ENCODE results near the gene RCN2. TPM values are rescaled to one million over a fixed set of nuclear protein-coding genes. Genes with fewer than 3 reads are reported as not detected.
"Not testable (repeated sequence)": the region's sequence is repeated elsewhere in the genome, so short reads cannot be mapped to it uniquely, and the experiment has no call there.

RCN2 gene, protein sequence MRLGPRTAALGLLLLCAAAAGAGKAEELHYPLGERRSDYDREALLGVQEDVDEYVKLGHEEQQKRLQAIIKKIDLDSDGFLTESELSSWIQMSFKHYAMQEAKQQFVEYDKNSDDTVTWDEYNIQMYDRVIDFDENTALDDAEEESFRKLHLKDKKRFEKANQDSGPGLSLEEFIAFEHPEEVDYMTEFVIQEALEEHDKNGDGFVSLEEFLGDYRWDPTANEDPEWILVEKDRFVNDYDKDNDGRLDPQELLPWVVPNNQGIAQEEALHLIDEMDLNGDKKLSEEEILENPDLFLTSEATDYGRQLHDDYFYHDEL
- 10 to 100 TPM; 16.7 to 30.5 (median 28.1) TPM for total RNA-seq
- polyA plus RNA-seq = 10 to 100 TPM; 40.2 to 45.7 TPM
- 22.9 reads per million, percentile 53 among the genes with 10 or more reads in this experiment for total RNA-seq

DNA sequence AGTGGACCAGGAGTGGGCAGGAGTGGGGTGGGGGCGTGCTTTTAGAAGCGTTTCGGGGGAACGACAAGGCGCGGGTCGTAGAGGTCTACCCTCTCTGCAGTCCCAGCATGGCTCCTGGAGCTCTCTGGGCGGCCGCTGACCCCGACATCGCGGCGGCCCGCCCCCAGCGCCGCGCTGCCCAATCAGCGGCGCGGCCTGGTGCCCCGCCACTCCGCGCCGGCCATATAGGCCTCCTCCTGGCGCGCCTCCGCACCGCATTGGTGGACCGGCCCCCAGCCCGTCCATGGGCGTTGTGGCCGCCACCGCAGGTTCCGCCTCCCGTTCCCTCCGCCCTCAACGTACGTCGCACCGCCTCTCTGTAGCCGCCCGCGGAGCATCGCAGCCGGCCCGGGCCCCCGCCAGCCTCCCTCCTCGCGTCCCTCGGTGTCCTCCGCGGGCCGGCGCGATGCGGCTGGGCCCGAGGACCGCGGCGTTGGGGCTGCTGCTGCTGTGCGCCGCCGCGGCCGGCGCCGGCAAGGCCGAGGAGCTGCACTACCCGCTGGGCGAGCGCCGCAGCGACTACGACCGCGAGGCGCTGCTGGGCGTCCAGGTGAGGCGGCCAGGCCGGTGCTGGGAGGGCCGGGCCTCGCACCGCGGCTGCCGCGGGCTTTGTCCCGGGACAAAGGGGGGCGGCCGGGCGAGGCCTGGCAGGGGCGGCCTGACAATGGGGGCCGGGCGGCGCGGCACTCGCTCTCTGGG, at the start of gene RCN2:
TSS of gene RCN2 (plus strand) at position 353 of the 738 bp plus-strand sequence. CDS start at position 446, 93 bp downstream.
- POLR2A ChIA-PET = interaction anchor here (0.6 to 3.4 kb wide), 9 partner anchors 10 to 490 kb away, joined by 3 to 34 read pairs (median 4); partner anchors contain the start of genes PSTPIP1 and SCAPER
- H3K9me3 ChIP-seq (ENCODE audit: control insufficient read depth in 2 of 3, low read length in 3 of 3) = no peaks in the 10 kb centered on the region
- Mint-ChIP-seq H3K27me3 (peaks cover 0 to 19% (median 0%) of the 10 kb centered on the region in 5 donors), H3K4me3 (peak within 1 kb of the TSS; percentile 89 to 95 (median 92)), H3K9me3 (no peaks in the 10 kb centered on the region), H3K4me1 (peaks cover 19 to 42% (median 33%) of the 10 kb centered on the region in 7 donors), H3K36me3 (peaks cover 7 to 16% (median 10%) of the 10 kb centered on the region in 5 donors), H3K27ac (peak within 1 kb of the TSS; percentile 76 to 96 (median 91))
- ATAC-seq = peak; percentile 99
- no peaks in the 10 kb centered on the region for H3K27me3 ChIP-seq (ENCODE audit: control insufficient read depth in 2 of 2, insufficient read depth in 2 of 2, low read length in 2 of 2)
- DNase-seq = peak; percentile 81 to 95 (median 88)
- peak within 1 kb of the TSS; percentile 70 for H3K4me3 ChIP-seq (ENCODE audit: low read length)
- CTCF ChIA-PET = interaction anchor here (1.2 kb wide), 1 partner anchor 64 kb away, joined by 3 read pairs; no protein-coding TSS in a partner anchor
- H3K27ac ChIP-seq (ENCODE audit: low read depth, low read length) = peak within 1 kb of the TSS; percentile 73
- peaks cover 4 to 14% of the 10 kb centered on the region in 2 donors for H3K4me1 ChIP-seq (ENCODE audit: control insufficient read depth in 2 of 2, insufficient read depth in 2 of 2, low read length in 2 of 2)
- H3K36me3 ChIP-seq (ENCODE audit: control insufficient read depth in 2 of 3, insufficient read depth in 3 of 3, low read length in 3 of 3) = peaks cover 2 to 21% (median 4%) of the 10 kb centered on the region in 3 experiments
- intact Hi-C loops (cut with micrococcal nuclease) = loop anchor here (1.0 to 10.0 kb wide), 8 partner anchors 26 to 1027 kb away; partner anchors contain the start of genes HMG20A (in 2 of the 2), PEAK1 (in 2 of the 2), PSTPIP1 (in 2 of the 2) and SCAPER (in 2 of the 2)

DNA sequence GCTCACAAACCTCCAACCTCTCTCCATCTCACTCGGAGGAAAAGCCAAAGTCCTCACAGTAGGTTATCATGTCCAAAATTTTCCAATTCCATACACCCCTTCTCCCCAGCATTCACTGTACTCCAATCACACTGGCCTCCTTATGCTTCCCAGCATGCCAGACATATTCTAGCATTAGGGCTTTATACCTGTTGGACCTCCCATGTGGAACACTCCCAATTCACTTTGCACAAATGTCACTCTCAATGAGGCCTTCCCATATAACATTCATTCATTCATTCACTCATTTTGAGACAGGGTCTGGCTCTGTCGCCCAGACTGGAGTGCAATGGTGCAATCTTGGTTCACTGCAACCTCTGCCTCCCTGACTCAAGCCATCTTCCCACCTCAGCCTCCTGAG, 46.3 kb upstream of the RCN2 start:
- Mint-ChIP-seq H3K36me3 (peaks cover 10 to 58% (median 38%) of the 10 kb centered on the region in 5 donors), H3K4me1 (peaks cover 9 to 40% (median 30%) of the 10 kb centered on the region in 7 donors), H3K27me3 (no peaks in the 10 kb centered on the region), H3K4me3 (no peak overlapping the region), H3K9me3 (peaks cover 0 to 10% (median 0%) of the 10 kb centered on the region in 11 donors), H3K27ac (no peak overlapping the region)
- ChIA-PET CTCF (interaction anchor here (0.8 to 0.9 kb wide), 2 partner anchors 41 to 61 kb away, joined by 3 read pairs; no protein-coding TSS in a partner anchor), POLR2A (no interaction called here)
- H3K27me3 ChIP-seq (ENCODE audit: control insufficient read depth in 2 of 2, insufficient read depth in 2 of 2, low read length in 2 of 2) = no peaks in the 10 kb centered on the region
- DNase-seq (no peak), ATAC-seq (no peak)
- H3K27ac ChIP-seq (ENCODE audit: low read depth, low read length) = no peak overlapping the region
- H3K4me3 ChIP-seq (ENCODE audit: low read length) = no peak overlapping the region
- intact Hi-C loops (cut with micrococcal nuclease) = no loop called here
- H3K36me3 ChIP-seq (ENCODE audit: control insufficient read depth in 2 of 3, insufficient read depth in 3 of 3, low read length in 3 of 3) = peaks cover 0 to 12% (median 0%) of the 10 kb centered on the region in 3 experiments
- no peaks in the 10 kb centered on the region for H3K4me1 ChIP-seq (ENCODE audit: control insufficient read depth in 2 of 2, insufficient read depth in 2 of 2, low read length in 2 of 2)
- no peaks in the 10 kb centered on the region for H3K9me3 ChIP-seq (ENCODE audit: control insufficient read depth in 2 of 3, low read length in 3 of 3)

DNA sequence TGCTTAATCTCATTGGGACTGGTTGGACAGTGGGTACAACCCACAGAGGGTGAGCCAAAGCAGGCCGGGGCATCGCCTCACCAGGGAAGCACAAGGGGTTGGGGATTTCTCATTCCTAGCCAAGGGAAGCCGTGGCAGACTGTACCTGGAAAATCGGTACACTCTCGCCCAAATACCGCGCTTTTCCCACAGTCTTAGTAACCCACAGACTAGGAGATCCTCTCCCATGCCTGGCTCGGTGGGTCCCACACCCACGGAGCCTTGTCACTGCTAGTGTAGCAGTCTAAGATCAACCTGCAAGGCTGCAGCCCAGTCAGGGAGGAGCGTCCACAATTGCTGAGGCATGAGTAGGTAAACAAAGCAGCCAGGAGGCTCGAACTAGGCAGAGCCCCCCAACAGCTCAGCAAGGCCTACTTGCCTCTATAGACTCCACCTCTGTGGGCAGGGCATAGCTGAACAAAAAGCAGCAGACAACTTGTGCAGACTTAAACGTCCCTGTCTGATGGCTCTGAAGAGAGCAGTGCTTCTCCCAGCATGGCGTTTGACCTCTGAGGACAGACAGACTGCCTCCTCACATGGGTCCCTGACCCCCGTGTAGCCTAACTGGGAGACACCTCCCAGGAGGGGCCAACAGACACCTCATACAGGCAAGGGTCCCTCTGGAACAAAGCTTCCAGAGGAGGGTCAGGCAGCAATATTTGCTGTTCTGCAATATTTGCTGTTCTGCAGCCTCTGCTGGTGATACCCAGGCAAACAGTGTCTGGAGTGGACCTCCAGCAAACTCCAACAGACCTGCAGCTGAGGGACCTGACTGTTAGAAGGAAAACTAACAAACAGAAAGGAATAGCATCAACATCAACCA, 44.0 kb upstream of the RCN2 start:
- H3K27ac ChIP-seq (ENCODE audit: low read depth, low read length); H3K27me3 Mint-ChIP-seq; H3K36me3 ChIP-seq (ENCODE audit: control insufficient read depth in 2 of 3, insufficient read depth in 3 of 3, low read length in 3 of 3); POLR2A ChIA-PET; CTCF ChIA-PET; DNase-seq; H3K4me1 ChIP-seq (ENCODE audit: control insufficient read depth in 2 of 2, insufficient read depth in 2 of 2, low read length in 2 of 2); intact Hi-C loops (cut with micrococcal nuclease); H3K9me3 ChIP-seq (ENCODE audit: control insufficient read depth in 2 of 3, low read length in 3 of 3); ATAC-seq; H3K4me3 ChIP-seq (ENCODE audit: low read length); H3K27me3 ChIP-seq (ENCODE audit: control insufficient read depth in 2 of 2, insufficient read depth in 2 of 2, low read length in 2 of 2): not testable (repeated sequence)
- peak overlapping the region in 1 of 9 donors; percentile 35 for H3K27ac Mint-ChIP-seq
- H3K36me3 Mint-ChIP-seq = peaks cover 8 to 60% (median 42%) of the 10 kb centered on the region in 5 donors
- H3K4me3 Mint-ChIP-seq = peak overlapping the region in 1 of 10 donors; percentile 1
- peaks cover 0 to 15% (median 2%) of the 10 kb centered on the region in 11 donors for H3K9me3 Mint-ChIP-seq
- peaks cover 9 to 54% (median 43%) of the 10 kb centered on the region in 7 donors for H3K4me1 Mint-ChIP-seq

DNA sequence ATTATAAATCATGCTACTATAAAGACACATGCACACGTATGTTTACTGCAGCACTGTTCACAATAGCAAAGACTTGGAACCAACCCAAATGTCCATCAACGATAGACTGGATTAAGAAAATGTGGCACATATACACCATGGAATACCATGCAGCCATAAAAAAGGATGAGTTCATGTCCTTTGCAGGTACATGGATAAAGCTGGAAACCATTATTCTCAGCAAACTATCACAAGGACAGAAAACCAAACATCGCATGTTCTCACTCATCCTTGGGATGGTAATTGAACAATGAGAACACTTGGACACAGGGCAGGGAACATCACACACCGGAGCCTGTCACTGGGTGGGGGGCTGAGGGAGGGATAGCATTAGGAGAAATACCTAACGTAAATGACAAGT, 38.7 kb upstream of the RCN2 start:
- H3K9me3 Mint-ChIP-seq = peaks cover 0 to 20% (median 3%) of the 10 kb centered on the region in 11 donors
- H3K27me3 ChIP-seq (ENCODE audit: control insufficient read depth in 2 of 2, insufficient read depth in 2 of 2, low read length in 2 of 2); H3K9me3 ChIP-seq (ENCODE audit: control insufficient read depth in 2 of 3, low read length in 3 of 3); POLR2A ChIA-PET; H3K27ac Mint-ChIP-seq; intact Hi-C loops (cut with micrococcal nuclease); CTCF ChIA-PET; H3K27ac ChIP-seq (ENCODE audit: low read depth, low read length); H3K4me3 Mint-ChIP-seq; H3K4me3 ChIP-seq (ENCODE audit: low read length); H3K4me1 ChIP-seq (ENCODE audit: control insufficient read depth in 2 of 2, insufficient read depth in 2 of 2, low read length in 2 of 2); H3K27me3 Mint-ChIP-seq; DNase-seq; H3K36me3 ChIP-seq (ENCODE audit: control insufficient read depth in 2 of 3, insufficient read depth in 3 of 3, low read length in 3 of 3); ATAC-seq: not testable (repeated sequence)
- H3K36me3 Mint-ChIP-seq = peaks cover 12 to 64% (median 60%) of the 10 kb centered on the region in 5 donors
- H3K4me1 Mint-ChIP-seq = peaks cover 17 to 66% (median 56%) of the 10 kb centered on the region in 7 donors

DNA sequence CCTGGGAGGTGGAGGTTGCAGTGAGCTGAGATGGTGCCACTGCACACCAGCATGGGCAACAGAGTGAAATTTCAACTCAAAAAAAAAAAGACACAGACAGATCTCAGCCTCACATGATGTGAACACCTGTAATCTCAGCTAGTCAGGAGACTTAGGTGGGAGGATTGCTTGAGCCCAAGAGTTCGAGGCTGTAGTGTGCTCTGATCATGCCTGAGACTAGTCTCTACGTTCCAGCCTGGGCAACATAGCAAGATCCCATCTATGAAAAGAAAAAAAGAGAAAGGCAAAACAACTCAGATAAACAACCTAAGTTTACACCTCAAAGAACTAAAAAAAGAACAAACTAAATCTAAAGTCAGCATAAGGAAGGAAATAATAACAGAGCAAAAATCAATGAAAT, 37.4 kb upstream of the RCN2 start:
- Mint-ChIP-seq H3K4me1 (peaks cover 9 to 55% (median 52%) of the 10 kb centered on the region in 7 donors), H3K27me3 (no peaks in the 10 kb centered on the region), H3K27ac (no peak overlapping the region), H3K36me3 (peaks cover 12 to 64% (median 58%) of the 10 kb centered on the region in 5 donors), H3K4me3 (no peak overlapping the region), H3K9me3 (peaks cover 0 to 18% (median 4%) of the 10 kb centered on the region in 11 donors)
- DNase-seq (no peak), ATAC-seq (no peak)
- POLR2A ChIA-PET = no interaction called here
- no peaks in the 10 kb centered on the region for H3K9me3 ChIP-seq (ENCODE audit: control insufficient read depth in 2 of 3, low read length in 3 of 3)
- H3K4me1 ChIP-seq (ENCODE audit: control insufficient read depth in 2 of 2, insufficient read depth in 2 of 2, low read length in 2 of 2) = no peaks in the 10 kb centered on the region
- H3K27me3 ChIP-seq (ENCODE audit: control insufficient read depth in 2 of 2, insufficient read depth in 2 of 2, low read length in 2 of 2) = no peaks in the 10 kb centered on the region
- intact Hi-C loops (cut with micrococcal nuclease) = no loop called here
- no peak overlapping the region for H3K27ac ChIP-seq (ENCODE audit: low read depth, low read length)
- no peaks in the 10 kb centered on the region for H3K36me3 ChIP-seq (ENCODE audit: control insufficient read depth in 2 of 3, insufficient read depth in 3 of 3, low read length in 3 of 3)
- CTCF ChIA-PET = interaction anchor here (0.7 kb wide), 1 partner anchor 10 kb away, joined by 3 read pairs; no protein-coding TSS in a partner anchor
- H3K4me3 ChIP-seq (ENCODE audit: low read length) = no peak overlapping the region

DNA sequence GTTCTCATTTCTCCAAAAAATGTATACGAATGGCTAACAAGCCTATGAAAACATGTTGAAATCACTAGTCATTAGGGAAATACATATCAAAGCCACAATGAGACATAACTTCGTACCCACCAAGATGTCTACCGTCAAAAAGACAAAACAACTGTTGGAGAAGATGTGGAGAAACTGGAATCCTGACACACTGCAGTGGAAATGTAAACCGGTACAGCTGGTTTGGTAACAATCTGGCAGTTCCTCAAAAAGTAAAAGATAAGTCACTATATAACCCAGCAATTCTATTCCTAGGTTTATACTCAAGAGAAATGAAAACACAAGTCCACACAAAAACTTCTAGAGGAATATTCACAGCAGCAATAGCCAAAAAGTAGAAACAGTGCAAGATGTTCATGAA, 33.4 kb upstream of the RCN2 start:
- Histone ChIP-seq H3K36me3 (ENCODE audit: control insufficient read depth in 2 of 3, insufficient read depth in 3 of 3, low read length in 3 of 3) (no peaks in the 10 kb centered on the region), H3K4me3 (ENCODE audit: low read length) (no peak overlapping the region), H3K27ac (ENCODE audit: low read depth, low read length) (no peak overlapping the region), H3K9me3 (ENCODE audit: control insufficient read depth in 2 of 3, low read length in 3 of 3) (no peaks in the 10 kb centered on the region), H3K4me1 (ENCODE audit: control insufficient read depth in 2 of 2, insufficient read depth in 2 of 2, low read length in 2 of 2) (peaks cover 0 to 2% of the 10 kb centered on the region in 2 donors), H3K27me3 (ENCODE audit: control insufficient read depth in 2 of 2, insufficient read depth in 2 of 2, low read length in 2 of 2) (no peaks in the 10 kb centered on the region)
- intact Hi-C loops (cut with micrococcal nuclease) = no loop called here
- DNase-seq (no peak), ATAC-seq (no peak)
- H3K4me1 Mint-ChIP-seq = peaks cover 19 to 38% (median 29%) of the 10 kb centered on the region in 7 donors
- H3K4me3 Mint-ChIP-seq = no peak overlapping the region
- H3K27me3 Mint-ChIP-seq = no peaks in the 10 kb centered on the region
- ChIA-PET CTCF (no interaction called here), POLR2A (no interaction called here)
- peaks cover 0 to 10% (median 0%) of the 10 kb centered on the region in 11 donors for H3K9me3 Mint-ChIP-seq
- H3K36me3 Mint-ChIP-seq = peaks cover 4 to 42% (median 35%) of the 10 kb centered on the region in 5 donors
- no peak overlapping the region for H3K27ac Mint-ChIP-seq

Measured in naive thymus-derived CD4-positive, alpha-beta T cell (primary cell).